ENCODE results near the gene AK5.

The AK5 gene

DNA sequence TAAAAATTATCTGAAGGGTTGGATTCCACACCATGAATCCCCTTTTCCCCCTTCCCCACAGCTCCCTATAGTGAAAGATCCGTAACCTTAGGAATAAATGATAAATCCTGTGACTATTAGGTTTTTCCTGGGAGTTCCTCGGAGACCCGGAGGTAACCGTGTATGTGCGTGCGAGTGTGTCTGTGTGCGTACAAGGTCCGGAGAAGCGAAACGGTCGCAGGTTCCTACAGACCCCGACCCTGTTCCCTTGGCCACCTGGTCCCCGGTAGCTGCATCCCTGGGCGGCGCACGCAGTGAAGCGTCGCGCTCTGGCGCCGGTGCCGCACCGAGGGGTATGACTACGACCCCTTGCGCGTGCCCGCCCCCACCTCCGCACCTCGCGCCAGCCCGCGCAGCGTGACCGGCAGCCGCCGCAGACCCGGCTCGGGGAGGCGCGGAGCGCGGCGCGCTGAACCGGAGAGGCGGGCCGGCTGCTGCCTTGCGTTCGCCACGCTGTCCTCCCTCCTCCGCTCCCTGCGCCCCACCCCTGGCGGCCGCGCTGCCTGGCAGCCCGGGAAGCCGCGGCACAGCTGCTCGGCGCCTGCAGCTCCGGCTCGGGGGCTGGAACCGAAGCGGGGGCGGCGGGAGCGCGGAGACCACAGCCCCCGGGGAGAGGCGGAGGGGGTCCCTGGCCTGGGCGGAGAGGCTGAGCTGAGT, at the start of gene AK5:
TSS of gene AK5 (plus strand) at position 529 of the 696 bp plus-strand sequence. CDS start 295 bp downstream, outside the sequence.
- H3K27ac ChIP-seq = no peak within 1 kb of the TSS

GRCh38 chr1:77232829-77233228, 49.0 kb upstream of the AK5 start:
- no peak overlapping the region for H3K27ac ChIP-seq
- no peak for DNase-seq (ENCODE audit: low read depth, low spot score)

More for the DNA sequence above, at the start of gene AK5:
- no peak for DNase-seq (ENCODE audit: low read depth, low spot score)

DNA sequence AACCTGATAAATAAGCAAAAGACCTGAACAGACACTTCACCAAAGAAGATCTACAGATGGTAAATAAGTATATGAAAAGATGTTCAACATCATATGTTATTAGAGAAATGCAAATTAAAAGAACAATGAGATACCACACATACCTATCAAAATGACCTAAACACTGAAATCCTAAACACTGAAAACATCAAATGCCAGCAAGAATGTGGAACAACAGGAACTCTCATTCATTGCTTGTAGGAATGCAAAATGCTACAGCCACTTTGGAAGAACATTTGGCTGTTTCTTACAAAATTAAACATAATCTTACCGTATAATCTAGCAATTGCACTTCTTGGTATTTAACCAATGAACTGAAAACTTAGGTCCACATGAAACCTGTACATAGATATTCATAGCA, 47.7 kb upstream of the AK5 start:
- no peak overlapping the region for H3K27ac ChIP-seq
- no peak for DNase-seq (ENCODE audit: low read depth, low spot score)

GRCh38 chr1:77234943-77235342, 46.9 kb upstream of the AK5 start:
- H3K27ac ChIP-seq = no peak overlapping the region
- no peak for DNase-seq (ENCODE audit: low read depth, low spot score)

GRCh38 chr1:77238462-77238861, 43.4 kb upstream of the AK5 start:
- H3K27ac ChIP-seq = no peak overlapping the region

DNA sequence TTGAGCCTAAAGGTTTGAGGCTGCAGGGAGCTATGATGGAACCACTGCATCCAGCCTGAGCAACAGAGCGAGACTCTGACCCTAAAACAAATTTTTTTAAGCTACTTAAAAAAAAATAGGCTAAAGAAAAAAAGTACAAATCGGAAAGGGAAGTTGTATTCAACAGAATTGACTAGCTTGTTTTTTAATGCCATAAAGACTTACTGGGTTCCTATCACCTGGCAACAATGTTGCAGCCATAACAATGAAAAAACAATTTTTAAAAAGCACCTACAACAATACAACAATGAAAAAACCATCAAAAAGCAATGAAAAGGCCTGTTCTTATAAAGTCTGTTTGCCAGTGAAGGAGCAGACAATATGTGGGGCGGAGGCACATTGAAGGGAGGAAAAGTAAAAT, 42.5 kb upstream of the AK5 start:
- no peak overlapping the region for H3K27ac ChIP-seq
- DNase-seq (ENCODE audit: low read depth, low spot score) = no peak

More at GRCh38 chr1:77238462-77238861, 43.4 kb upstream of the AK5 start:
- DNase-seq (ENCODE audit: low read depth, low spot score) = no peak

DNA sequence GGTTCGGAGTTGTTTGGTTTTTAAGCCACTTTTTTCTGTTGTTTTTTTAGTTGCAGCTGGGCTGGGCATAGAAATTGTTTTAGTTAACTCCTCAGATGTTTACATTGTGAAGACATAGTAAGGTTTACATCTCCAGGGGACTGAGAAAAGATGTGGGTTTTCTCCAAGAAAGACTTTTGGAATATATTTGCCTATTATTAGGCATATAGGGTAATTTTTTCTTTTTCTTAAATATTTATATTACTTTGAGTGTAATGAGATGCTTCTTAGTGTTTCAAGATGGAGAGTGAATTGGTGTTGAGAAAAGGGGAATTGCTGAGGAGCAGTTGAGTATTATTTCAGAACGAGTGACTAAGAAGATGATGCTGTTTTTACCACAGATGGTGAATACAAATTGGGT, 36.0 kb upstream of the AK5 start:
- no peak for DNase-seq (ENCODE audit: low read depth, low spot score)

GRCh38 chr1:77250126-77250525, 31.7 kb upstream of the AK5 start:
- no peak for DNase-seq (ENCODE audit: low read depth, low spot score)
- H3K27ac ChIP-seq = no peak overlapping the region

More for the DNA sequence above, 36.0 kb upstream of the AK5 start:
- no peak overlapping the region for H3K27ac ChIP-seq

- DNase-seq (ENCODE audit: low read depth, low spot score) = no peak
- H3K27ac ChIP-seq = no peak overlapping the region
These were observed 28.6 kb upstream of the AK5 start for GRCh38 chr1:77253211-77253610.

GRCh38 chr1:77263708-77264107, 18.1 kb upstream of the AK5 start:
- no peak overlapping the region for H3K27ac ChIP-seq
- DNase-seq (ENCODE audit: low read depth, low spot score) = no peak

DNA sequence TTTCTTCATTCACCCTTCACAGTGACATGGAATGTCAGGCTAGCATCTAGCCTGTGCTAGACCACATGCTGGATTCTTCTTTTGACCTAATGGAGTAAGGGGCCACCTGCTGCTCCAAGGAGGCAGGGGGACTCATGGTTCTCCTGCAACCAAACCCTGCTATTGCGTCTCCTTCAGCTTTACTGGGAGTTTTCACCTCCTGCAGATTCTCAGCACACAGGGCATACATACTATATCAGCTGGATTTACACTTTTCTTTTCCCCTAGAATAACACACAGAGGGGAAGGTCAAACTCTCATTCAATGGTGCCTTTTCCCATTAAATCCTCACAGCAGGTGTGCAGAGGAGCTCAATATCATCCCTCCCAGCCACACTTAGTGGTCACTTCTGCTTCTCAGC, 16.6 kb upstream of the AK5 start:
- no peak overlapping the region for H3K27ac ChIP-seq
- no peak for DNase-seq (ENCODE audit: low read depth, low spot score)

DNA sequence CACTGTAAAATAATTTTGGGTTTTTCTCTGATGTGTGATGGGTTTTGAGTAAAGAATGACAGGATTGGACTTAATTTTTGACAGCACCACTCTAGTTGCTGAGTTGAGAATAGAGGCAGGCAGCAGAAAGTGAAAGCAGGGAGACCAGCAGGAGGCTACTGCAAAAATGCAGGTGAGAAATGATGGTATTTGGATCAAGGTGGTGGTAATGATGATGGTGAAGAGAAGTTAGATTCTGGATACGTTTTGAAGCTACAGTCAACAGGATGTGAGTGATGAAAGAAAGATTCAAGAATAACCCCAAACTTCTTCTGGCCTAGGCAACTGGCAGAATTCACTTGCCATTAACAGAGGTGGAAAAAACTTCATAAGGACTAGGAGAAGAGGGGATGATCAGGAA, 14.8 kb upstream of the AK5 start:
- no peak overlapping the region for H3K27ac ChIP-seq
- DNase-seq (ENCODE audit: low read depth, low spot score) = no peak

- DNase-seq (ENCODE audit: low read depth, low spot score) = no peak
- H3K27ac ChIP-seq = no peak overlapping the region
These were observed 9.8 kb upstream of the AK5 start for GRCh38 chr1:77271852-77272580.

DNA sequence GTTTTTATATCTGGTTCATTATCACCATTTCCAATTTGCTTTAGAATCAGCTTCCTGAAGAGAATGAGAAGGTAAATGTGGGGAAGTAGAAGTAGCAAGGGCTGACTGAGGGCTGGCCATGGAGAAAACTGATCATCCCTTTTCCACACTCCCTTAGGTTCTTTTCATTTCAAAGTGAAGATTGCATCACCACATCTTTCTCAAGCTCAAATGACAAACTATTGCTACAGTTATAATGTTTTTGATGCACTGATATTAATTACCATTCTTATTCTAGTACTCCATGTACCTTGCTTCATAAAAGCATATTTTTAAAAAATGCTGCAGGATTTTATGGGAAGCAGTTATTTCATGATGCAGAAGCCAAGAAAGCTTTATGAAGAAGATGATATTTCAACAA, 7.9 kb upstream of the AK5 start:
- no peak for DNase-seq (ENCODE audit: low read depth, low spot score)

DNA sequence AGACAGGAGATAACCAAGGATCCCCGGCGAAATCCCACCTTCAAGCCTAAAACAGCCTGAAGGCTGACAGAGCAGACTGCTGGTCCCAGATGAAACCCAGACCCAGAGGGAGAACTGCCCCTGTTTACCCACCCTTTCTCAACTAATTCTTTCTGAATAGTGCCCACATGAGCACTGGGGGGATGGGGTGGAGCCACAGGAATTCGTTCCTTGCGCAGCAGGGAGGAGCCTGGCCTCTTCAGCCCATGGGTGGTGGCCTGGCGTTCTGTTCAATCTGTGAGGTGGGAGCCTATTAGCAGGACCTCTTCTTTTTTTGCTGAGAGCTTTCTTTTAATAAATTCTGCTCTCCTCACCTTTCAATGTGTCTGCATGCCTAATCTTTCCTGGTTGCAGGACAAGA, 6.6 kb upstream of the AK5 start:
- no peak overlapping the region for H3K27ac ChIP-seq
- DNase-seq (ENCODE audit: low read depth, low spot score) = no peak

More for the DNA sequence above, 7.9 kb upstream of the AK5 start:
- H3K27ac ChIP-seq = no peak overlapping the region

GRCh38 chr1:77276941-77277340, 4.9 kb upstream of the AK5 start:
- no peak overlapping the region for H3K27ac ChIP-seq
- DNase-seq (ENCODE audit: low read depth, low spot score) = no peak

- H3K27ac ChIP-seq = no peak overlapping the region
- no peak for DNase-seq (ENCODE audit: low read depth, low spot score)
These were observed 1.9 kb upstream of the AK5 start for GRCh38 chr1:77279929-77280328.

- H3K27ac ChIP-seq = no peak overlapping the region
- no peak for DNase-seq (ENCODE audit: low read depth, low spot score)
These were observed 857 bp upstream of the AK5 start for GRCh38 chr1:77280962-77281361.

DNA sequence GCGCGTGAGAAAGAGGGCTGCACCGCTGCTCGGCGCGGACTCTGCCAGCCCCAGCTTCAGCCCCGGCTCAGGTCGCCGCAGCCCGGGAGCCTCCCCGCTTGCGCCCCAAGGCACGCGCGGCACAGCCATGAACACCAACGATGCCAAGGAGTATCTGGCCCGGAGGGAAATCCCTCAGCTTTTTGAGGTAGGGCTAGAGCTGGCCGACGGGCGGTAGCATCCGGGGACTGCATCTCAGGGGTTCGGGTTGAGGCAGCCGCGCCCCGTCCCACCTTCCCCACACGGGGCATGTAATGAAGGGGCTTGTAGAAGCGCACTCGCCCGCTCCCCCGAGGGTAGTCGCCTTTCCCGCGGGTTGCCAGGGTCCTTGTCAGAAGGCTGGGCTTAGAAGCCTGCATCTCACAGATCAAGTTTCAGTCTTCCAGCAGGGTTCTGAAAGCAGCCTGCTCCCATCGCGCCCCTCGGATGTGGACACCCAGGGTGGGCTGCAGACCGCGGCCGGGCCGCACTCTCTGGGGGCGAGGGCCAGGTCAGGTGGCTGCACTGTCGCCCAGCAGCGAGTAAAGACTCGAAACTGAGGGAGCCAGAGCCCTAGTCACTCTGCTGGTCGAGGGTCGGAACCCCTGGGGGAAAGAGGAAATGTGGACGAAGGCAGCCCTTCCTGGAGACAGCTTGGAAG, 507 bp downstream of the AK5 start:
- H3K27ac ChIP-seq = no peak overlapping the region
- DNase-seq (ENCODE audit: low read depth, low spot score) = no peak

GRCh38 chr1:77282866-77283539, 1.2 kb downstream of the AK5 start:
- no peak for DNase-seq (ENCODE audit: low read depth, low spot score)

More at GRCh38 chr1:77282866-77283539, 1.2 kb downstream of the AK5 start:
- H3K27ac ChIP-seq = no peak overlapping the region

Data from epithelial cell of prostate (primary cell).